GM19025 (cell line): ENCODE data around the gene PLCXD1.
"Not testable (repeated sequence)": the region's sequence is repeated elsewhere in the genome, so short reads cannot be mapped to it uniquely, and the experiment has no call there.

Source experiments
- ATAC-seq: cut with Tn5 transposase; IDR thresholded peaks from one replicate; pipeline ENCODE4 v1.9.1; 2021; ENCODE audit warnings: mild to moderate bottlenecking, low read depth, moderate library complexity; ENCODE audit not compliant: unreplicated experiment

Gene PLCXD1

GRCh38 chrX:290476-291166, 9.4 kb downstream of the PLCXD1 start:
- no peak for ATAC-seq

GRCh38 chrX:291411-291901, 10.3 kb downstream of the PLCXD1 start:
- ATAC-seq, result no peak

GRCh38 chrX:292900-293897, 12.0 kb downstream of the PLCXD1 start:
- ATAC-seq, result no peak

- ATAC-seq, result no peak
These were observed 14.0 kb downstream of the PLCXD1 start for GRCh38 chrX:295136-295535.

DNA sequence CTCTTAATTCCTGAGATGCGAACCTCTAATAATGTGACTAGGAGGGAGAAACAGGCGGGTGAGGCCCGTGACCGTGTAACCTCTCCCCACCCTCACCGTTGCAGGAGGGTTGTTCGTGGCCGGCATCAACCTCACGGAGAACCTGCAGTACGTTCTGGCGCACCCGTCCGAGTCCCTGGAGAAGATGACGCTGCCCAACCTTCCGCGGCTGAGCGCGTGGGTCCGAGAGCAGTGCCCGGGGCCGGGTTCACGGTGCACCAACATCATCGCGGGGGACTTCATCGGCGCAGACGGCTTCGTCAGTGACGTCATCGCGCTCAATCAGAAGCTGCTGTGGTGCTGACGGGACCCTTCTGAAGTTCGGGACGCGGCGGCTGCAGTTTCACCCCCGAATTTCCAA, 17.8 kb downstream of the PLCXD1 start:
- no peak for ATAC-seq

- no peak for ATAC-seq
These were observed 19.2 kb downstream of the PLCXD1 start for GRCh38 chrX:300334-300733.

- ATAC-seq, result no peak
These were observed 21.8 kb downstream of the PLCXD1 start for GRCh38 chrX:302975-303374.

- not testable (repeated sequence) for ATAC-seq
These were observed 24.8 kb downstream of the PLCXD1 start for GRCh38 chrX:305781-306613.

DNA sequence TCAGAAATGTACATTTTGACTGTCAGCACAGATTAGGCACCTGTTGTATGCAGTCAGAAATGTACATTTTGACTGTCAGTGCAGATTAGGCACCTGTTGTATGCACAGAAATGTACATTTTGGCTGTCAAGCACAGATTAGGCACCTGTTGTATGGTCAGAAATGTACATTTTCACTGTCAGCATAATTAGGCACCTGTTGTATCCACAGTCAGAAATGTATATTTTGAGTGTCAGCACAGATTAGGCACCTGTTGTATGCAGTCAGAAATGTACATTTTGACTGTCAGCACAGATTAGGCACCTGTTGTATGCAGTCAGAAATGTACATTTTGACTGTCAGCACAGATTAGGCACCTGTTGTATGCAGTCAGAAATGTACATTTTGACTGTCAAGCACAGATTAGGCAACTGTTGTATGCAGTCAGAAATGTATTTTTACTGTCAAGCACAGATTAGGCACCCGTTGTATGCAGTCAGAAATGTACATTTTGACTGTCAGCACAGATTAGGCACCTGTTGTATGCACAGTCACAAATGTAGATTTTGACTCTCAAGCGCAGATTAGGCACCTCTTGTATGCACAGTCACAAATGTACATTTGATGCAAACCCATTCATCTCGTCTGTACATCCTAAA, 25.6 kb downstream of the PLCXD1 start:
- ATAC-seq, result not testable (repeated sequence)

DNA sequence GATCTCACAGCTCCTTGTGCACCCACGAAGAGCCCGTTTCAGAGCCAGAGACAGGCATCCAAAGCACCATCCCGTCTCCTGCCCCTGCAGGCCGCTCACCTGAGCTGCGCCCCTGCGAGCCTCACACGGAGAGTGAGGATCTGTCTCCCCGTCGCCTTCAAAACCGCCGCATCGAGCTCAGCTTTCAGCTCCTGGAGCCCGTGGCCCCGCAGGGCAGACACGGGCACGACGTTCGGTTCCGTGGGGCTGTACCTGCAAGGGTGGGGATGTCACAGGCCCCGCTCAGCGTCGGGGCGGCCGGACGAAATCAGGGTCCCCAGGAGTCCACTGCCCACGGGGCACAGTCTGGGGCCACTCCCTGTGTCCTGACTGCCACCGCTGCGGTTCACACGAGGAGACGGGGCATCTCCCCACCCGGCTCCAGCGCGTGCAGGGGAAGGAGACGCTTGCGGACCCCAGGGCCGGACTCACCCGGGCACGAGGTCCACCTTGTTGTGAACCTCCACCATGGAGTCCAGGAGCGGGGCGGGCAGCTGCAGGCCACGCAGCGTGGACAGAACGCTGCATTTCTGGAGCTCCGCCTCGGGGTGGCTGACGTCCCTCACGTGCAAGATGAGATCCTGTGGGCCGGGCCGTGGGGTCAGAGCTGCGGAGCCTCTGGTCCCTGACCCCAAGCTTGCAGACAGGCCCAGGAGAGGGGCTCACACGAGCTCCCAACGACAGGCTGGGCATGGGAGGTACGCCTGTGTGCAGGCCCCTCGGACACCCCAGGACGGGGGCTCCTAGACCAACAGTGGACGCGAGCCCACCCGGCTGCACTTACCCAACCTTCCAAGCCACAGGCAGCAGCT, 26.3 kb downstream of the PLCXD1 start:
- ATAC-seq, result no peak

- no peak for ATAC-seq
These were observed 27.8 kb downstream of the PLCXD1 start for GRCh38 chrX:308821-309520.

GRCh38 chrX:310621-311155, 29.5 kb downstream of the PLCXD1 start:
- no peak for ATAC-seq

DNA sequence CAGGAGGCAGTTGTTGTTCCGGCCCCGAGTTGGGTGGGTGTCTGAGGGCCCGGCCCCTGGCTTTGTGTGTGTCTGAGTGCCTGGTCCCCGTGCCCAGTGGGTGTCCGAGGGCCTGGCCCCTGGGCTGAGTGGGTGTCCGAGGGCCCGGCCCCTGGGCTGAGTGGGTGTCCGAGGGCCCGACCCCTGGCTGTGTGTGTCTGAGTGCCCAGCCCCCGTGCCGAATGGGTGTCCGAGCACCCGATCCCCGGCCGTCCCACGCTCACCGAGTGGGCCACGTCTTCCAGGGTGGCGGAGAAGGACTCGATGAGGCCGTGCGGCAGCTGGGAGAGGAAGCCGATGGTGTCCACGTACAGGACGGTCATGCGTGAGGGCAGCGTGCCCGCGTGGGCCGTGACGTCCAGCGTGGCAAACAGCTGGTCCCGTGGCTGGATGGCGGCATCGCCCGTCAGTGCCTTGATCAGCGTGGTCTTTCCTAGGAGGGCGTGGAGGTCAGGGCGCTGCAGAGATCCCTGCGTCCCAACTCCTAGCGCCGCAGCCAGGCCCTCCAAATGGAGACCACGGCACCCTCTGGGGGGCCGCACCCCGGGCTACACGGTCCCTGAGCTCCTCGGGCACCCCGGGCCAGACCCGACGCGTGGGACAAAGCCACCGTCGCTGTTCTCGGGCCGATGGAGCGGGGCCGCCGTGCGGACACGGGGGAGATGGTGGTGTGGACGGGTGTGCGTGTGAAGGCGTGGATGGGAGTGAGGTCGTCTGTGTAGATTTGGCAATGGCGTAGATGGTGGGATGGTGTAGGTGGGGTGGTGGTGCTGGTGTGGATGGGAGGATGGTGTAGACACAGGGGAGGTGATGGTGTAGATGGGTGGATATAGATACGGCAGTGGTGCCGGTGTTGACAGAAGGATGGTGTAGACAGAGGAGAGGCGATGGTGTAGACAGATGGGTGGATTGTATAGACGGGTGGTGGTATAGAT, 30.3 kb downstream of the PLCXD1 start:
- no peak for ATAC-seq

DNA sequence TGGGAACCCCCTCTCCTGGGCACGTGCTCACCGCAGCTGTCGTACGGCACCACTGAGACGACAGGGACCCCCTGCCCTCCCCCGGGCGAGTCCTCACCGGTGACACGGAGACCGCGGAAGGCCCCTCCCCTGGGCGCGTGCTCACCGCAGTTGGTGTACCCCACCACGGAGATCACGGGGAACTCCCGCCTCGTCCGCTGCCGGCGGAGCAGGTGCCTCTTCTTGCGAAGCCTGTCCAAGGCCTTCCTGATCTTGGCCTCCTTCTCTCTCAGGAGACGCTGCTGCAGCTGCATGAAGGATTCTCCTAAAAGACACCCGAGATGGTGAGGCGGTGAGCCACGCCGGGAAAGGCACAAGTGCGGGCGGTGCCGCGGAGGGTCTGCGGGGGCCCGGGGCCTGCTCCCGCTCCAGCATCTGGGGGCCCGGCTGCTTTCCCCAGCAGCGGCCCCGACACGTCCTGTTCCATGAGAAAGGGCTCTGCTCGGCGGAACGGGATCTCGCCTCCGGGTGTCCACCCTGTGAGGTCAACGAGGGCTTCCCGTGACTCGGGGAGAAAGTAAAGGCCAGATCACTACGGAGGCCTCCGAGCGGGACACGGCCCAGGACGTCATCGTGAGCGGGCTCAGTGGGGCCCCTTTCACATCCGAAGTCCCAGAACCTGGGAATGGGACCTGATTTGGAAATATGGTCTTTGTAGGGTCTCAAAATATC, 31.6 kb downstream of the PLCXD1 start:
- no peak for ATAC-seq

- ATAC-seq, result no peak
These were observed 32.4 kb downstream of the PLCXD1 start for GRCh38 chrX:313546-313945.

DNA sequence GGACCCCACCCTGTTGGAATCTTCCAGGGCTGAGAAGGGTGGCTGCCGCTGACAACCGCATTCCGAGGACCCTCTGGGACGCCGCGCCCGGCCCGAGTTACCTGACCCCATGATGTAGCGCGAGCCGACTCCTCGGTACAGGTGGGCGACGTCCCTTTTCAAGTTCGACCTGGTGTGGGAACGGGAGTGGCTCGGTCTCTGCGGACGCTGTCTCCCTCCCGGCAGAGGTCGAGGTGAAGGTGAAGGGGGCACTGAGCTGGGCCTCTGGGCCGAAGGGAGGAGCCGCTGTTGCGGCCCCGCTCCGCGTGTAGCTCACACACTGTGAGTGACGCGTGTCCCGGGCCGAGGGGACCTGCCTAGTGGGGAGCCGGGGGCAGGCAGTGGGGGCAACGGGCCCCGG, 32.9 kb downstream of the PLCXD1 start:
- no peak for ATAC-seq
